Uterus (tissue), 2 donors: Measurements from ENCODE around the gene DACT1.

Experiments
- POLR2A ChIP-seq, 2 donors: fragments of 450-650 bp; IDR thresholded peaks; one replicate each; pipeline ENCODE4 v1.6.1; 2016; ENCODE audit warnings: antibody characterized with exemption in 2 of 2, mild to moderate bottlenecking in 1 of 2, moderate library complexity in 1 of 2
- TF ChIP-seq, protein P1 (sequence below), 4 experiments: fragments of 200-600 bp in 2 of 4; fragments of 450-650 bp in 2 of 4; sonication (generic) in 2 of 4; IDR thresholded peaks; one replicate each; pipeline ENCODE4 v1.5.1; 2016 to 2019; ENCODE audit warnings: antibody characterized with exemption in 4 of 4, mild to moderate bottlenecking in 2 of 4, moderate library complexity in 1 of 4

GRCh38 chr14:58626431-58626831 lies 11.3 kb upstream of the DACT1 start:
- TF ChIP-seq POLR2A (IDR thresholded peaks at IDR 0.05) = no peak
- TF ChIP-seq, protein P1, sequence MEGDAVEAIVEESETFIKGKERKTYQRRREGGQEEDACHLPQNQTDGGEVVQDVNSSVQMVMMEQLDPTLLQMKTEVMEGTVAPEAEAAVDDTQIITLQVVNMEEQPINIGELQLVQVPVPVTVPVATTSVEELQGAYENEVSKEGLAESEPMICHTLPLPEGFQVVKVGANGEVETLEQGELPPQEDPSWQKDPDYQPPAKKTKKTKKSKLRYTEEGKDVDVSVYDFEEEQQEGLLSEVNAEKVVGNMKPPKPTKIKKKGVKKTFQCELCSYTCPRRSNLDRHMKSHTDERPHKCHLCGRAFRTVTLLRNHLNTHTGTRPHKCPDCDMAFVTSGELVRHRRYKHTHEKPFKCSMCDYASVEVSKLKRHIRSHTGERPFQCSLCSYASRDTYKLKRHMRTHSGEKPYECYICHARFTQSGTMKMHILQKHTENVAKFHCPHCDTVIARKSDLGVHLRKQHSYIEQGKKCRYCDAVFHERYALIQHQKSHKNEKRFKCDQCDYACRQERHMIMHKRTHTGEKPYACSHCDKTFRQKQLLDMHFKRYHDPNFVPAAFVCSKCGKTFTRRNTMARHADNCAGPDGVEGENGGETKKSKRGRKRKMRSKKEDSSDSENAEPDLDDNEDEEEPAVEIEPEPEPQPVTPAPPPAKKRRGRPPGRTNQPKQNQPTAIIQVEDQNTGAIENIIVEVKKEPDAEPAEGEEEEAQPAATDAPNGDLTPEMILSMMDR (IDR thresholded peaks at IDR 0.05) = no peak
